Brain microvascular endothelial cell (primary cell): ENCODE data around the gene RCAN3.
A peak's percentile ranks its signal among the peaks of the same experiment; 100 is the strongest.

ENCODE experiments used
- DNase-seq: peaks from one replicate; pipeline ENCODE4 v3.0.0-alpha.2; 2020
- H3K27ac ChIP-seq: fragments of 250-450 bp; sonication (Bioruptor Pico); 2 replicates; pipeline ENCODE4 v1.5.1; 2020; ENCODE audit warnings: mild to moderate bottlenecking, moderate library complexity
- H3K27me3 ChIP-seq: fragments of 250-450 bp; sonication (Bioruptor Pico); replicated peaks from 2 replicates; pipeline ENCODE4 v1.5.1; 2020; ENCODE audit warnings: mild to moderate bottlenecking
- H3K36me3 ChIP-seq: fragments of 250-450 bp; sonication (Bioruptor Pico); replicated peaks from 2 replicates; pipeline ENCODE4 v1.5.1; 2020; ENCODE audit warnings: mild to moderate bottlenecking
- H3K4me3 ChIP-seq: 2 replicates; pipeline ENCODE4 v1.5.1; 2011; ENCODE audit warnings: low read depth, mild to moderate bottlenecking, control low read depth, low read length, moderate library complexity
- CTCF ChIP-seq: IDR thresholded peaks from 2 replicates; pipeline ENCODE4 v1.5.1; 2011; ENCODE audit warnings: low read depth, mild to moderate bottlenecking, moderate library complexity, low read length, control low read depth, inconsistent platforms; ENCODE audit errors: missing control alignments
- in situ Hi-C: cut with HindIII; loops from 2 replicates; pipeline ENCODE4 v1.10.0; 2017; ENCODE audit warnings: low sequenced_read_pairs, low pct_ligation_motif_present

Gene RCAN3

GRCh38 chr1:24554714-24555113 lies 52.1 kb downstream of the RCAN3 start:
- Histone ChIP-seq H3K27ac (no peak overlapping the region), H3K36me3 (no peaks in the 10 kb centered on the region), H3K27me3 (peaks cover 11% of the 10 kb centered on the region), H3K4me3 (no peak overlapping the region)
- in situ Hi-C loops = no loop called here
- no peak for TF ChIP-seq CTCF
- no peak for DNase-seq

GRCh38 chr1:24555591-24556413 lies 53.2 kb downstream of the RCAN3 start, which contains the start of gene NCMAP:
Gene NCMAP, plus strand, starts transcription at chr1:24556087. Its CDS starts 39,344 bp downstream, at chr1:24595431.
- no peak within 1 kb of the TSS for H3K4me3 ChIP-seq
- no peak within 1 kb of the TSS for H3K27ac ChIP-seq
- in situ Hi-C loops = no loop called here
- no peaks in the 10 kb centered on the region for H3K36me3 ChIP-seq
- H3K27me3 ChIP-seq = peaks cover 9% of the 10 kb centered on the region
- peak; percentile 2 for TF ChIP-seq CTCF
- DNase-seq = no peak

GRCh38 chr1:24556414-24556795 lies 53.8 kb downstream of the RCAN3 start:
- peaks cover 9% of the 10 kb centered on the region for H3K27me3 ChIP-seq
- TF ChIP-seq CTCF = no peak
- in situ Hi-C loops = no loop called here
- no peak overlapping the region for H3K27ac ChIP-seq
- no peak for DNase-seq
- H3K4me3 ChIP-seq = no peak overlapping the region
- no peaks in the 10 kb centered on the region for H3K36me3 ChIP-seq

GRCh38 chr1:24557220-24557619 lies 54.6 kb downstream of the RCAN3 start:
- H3K27ac ChIP-seq = no peak overlapping the region
- H3K4me3 ChIP-seq = no peak overlapping the region
- in situ Hi-C loops = no loop called here
- no peaks in the 10 kb centered on the region for H3K36me3 ChIP-seq
- no peak for TF ChIP-seq CTCF
- DNase-seq = no peak
- H3K27me3 ChIP-seq = peaks cover 8% of the 10 kb centered on the region

GRCh38 chr1:24557711-24558131 lies 55.1 kb downstream of the RCAN3 start:
- Histone ChIP-seq H3K36me3 (no peaks in the 10 kb centered on the region), H3K4me3 (no peak overlapping the region), H3K27me3 (peaks cover 8% of the 10 kb centered on the region), H3K27ac (no peak overlapping the region)
- DNase-seq = no peak
- in situ Hi-C loops = no loop called here
- TF ChIP-seq CTCF = no peak
